ENCODE data around the gene NDUFA12.

Gene NDUFA12

DNA sequence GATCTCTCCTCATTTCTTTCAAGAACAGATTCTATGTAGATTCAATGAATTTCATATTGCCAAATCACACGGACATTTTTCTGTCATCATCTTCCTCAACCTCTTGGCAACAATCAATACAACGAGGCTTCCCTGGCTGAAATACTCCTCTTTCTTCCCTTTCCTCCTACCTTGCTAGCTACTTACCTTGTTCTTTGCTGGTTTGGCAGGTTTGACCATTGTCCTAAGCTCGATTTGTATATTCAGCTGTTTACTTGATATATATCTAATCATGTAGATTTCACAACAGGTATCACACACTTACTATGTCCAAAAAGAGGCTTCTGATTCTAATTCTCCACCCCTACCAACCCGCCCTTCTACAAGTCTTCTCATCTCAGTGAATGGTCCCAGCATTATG is 23.6 kb downstream of the NDUFA12 start:
- no peaks in the 10 kb centered on the region for H3F3A ChIP-seq (ENCODE audit: low read depth)
- H3K9ac ChIP-seq (ENCODE audit: low read depth, low read length, poor library complexity, severe bottlenecking) = no peak overlapping the region
- H3K27me3 ChIP-seq (ENCODE audit: insufficient read depth, low read length, poor library complexity, severe bottlenecking) = no peaks in the 10 kb centered on the region
- no peak overlapping the region for H2AFZ ChIP-seq (ENCODE audit: low read length)
- peaks cover 21% of the 10 kb centered on the region; the same call in 1 of the 2 replicates for H3K36me3 ChIP-seq (ENCODE audit: insufficient read depth, low read length)
- peaks cover 9% of the 10 kb centered on the region for H3K4me1 ChIP-seq (ENCODE audit: insufficient read depth, low read length, poor library complexity, severe bottlenecking)
- no peaks in the 10 kb centered on the region for H3K9me2 ChIP-seq (replicated peaks; ENCODE audit: low read depth, low read length)
- H3K79me2 ChIP-seq (ENCODE audit: insufficient read depth, low read length) = peaks cover 32% of the 10 kb centered on the region
- H4K20me1 ChIP-seq (ENCODE audit: insufficient read depth, low read length, poor library complexity, severe bottlenecking) = peaks cover 9% of the 10 kb centered on the region
- no peak overlapping the region for H3K4me2 ChIP-seq (ENCODE audit: low read depth, low read length, poor library complexity, severe bottlenecking)
- H3K9me3 ChIP-seq (ENCODE audit: insufficient read depth, low read depth, low read length) = no peaks in the 10 kb centered on the region
- H3K4me3 ChIP-seq (ENCODE audit: low read length, poor library complexity, severe bottlenecking) = no peak overlapping the region
- TF ChIP-seq, protein P1, sequence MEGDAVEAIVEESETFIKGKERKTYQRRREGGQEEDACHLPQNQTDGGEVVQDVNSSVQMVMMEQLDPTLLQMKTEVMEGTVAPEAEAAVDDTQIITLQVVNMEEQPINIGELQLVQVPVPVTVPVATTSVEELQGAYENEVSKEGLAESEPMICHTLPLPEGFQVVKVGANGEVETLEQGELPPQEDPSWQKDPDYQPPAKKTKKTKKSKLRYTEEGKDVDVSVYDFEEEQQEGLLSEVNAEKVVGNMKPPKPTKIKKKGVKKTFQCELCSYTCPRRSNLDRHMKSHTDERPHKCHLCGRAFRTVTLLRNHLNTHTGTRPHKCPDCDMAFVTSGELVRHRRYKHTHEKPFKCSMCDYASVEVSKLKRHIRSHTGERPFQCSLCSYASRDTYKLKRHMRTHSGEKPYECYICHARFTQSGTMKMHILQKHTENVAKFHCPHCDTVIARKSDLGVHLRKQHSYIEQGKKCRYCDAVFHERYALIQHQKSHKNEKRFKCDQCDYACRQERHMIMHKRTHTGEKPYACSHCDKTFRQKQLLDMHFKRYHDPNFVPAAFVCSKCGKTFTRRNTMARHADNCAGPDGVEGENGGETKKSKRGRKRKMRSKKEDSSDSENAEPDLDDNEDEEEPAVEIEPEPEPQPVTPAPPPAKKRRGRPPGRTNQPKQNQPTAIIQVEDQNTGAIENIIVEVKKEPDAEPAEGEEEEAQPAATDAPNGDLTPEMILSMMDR (conservative IDR thresholded peaks at IDR 0.05; ENCODE audit: low read length) = no peak
- TF ChIP-seq EZH2phosphoT487 (IDR thresholded peaks at IDR 0.05; ENCODE audit: borderline replicate concordance) = no peak

DNA sequence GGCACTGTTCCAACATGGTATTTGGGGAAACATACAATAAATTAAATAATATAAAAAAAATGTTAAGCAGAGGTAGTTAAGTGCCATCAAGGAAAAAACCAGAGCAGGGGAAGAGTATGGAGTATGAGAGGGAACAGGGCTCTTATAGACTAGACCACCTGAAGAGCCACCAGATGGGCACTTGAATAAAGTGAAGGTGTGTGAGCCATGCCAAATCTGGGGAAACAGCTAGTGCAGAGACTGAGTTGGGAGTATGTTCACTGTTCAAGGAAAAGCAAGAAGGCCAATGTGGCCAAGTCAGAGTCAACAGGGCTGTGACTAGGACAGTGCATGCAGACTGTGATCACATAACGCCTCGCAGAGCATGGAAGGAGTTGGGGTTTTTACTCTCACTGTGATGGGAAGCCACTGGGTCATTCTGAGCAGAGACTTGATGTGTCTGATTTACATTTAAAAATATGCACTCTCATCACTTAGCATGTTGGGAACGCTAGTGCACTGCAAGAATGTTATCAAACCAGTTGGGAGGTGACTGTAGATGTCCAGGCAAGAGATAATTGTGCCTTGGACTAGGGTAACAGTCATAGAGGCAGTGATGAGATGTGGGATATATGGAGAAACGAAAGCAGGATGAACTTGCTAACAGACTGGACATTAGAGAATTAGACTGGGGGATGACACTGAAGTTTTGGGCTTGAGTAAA is 25.6 kb downstream of the NDUFA12 start:
- H3K4me1 ChIP-seq (ENCODE audit: insufficient read depth, low read length, poor library complexity, severe bottlenecking) = peaks cover 12% of the 10 kb centered on the region
- TF ChIP-seq, protein P1 (conservative IDR thresholded peaks at IDR 0.05; ENCODE audit: low read length) = no peak
- TF ChIP-seq EZH2phosphoT487 (IDR thresholded peaks at IDR 0.05; ENCODE audit: borderline replicate concordance) = no peak
- H3K9me2 ChIP-seq (replicated peaks; ENCODE audit: low read depth, low read length) = no peaks in the 10 kb centered on the region
- H3K9me3 ChIP-seq (ENCODE audit: insufficient read depth, low read depth, low read length) = no peaks in the 10 kb centered on the region
- peaks cover 14% of the 10 kb centered on the region for H4K20me1 ChIP-seq (ENCODE audit: insufficient read depth, low read length, poor library complexity, severe bottlenecking)
- no peak overlapping the region for H3K4me2 ChIP-seq (ENCODE audit: low read depth, low read length, poor library complexity, severe bottlenecking)
- no peak overlapping the region for H3K4me3 ChIP-seq (ENCODE audit: low read length, poor library complexity, severe bottlenecking)
- H3K79me2 ChIP-seq (ENCODE audit: insufficient read depth, low read length) = peaks cover 44% of the 10 kb centered on the region
- H2AFZ ChIP-seq (ENCODE audit: low read length) = no peak overlapping the region
- H3K9ac ChIP-seq (ENCODE audit: low read depth, low read length, poor library complexity, severe bottlenecking) = no peak overlapping the region
- H3K27me3 ChIP-seq (ENCODE audit: insufficient read depth, low read length, poor library complexity, severe bottlenecking) = no peaks in the 10 kb centered on the region
- no peaks in the 10 kb centered on the region for H3F3A ChIP-seq (ENCODE audit: low read depth)
- H3K36me3 ChIP-seq (ENCODE audit: insufficient read depth, low read length) = peaks cover 10% of the 10 kb centered on the region; the same call in 1 of the 2 replicates

DNA sequence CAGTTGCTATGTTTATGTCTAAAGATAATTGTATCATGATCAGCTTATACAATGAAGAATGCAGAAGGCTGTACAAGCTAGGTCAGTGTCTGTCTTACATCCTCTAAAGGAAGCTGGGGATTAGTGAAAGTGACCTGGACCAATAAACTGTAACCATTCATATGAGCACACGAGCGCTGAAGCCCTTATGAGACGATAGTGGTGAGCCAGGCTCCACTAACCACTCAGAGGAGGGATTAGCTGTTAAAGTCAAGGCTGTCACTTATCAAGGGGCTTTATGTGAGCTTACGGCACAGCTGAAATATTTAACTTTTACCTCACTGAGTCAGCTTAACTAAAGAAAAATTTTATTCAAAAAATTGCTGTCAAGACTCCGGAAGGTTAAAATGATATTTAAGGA is 30.3 kb downstream of the NDUFA12 start:
- Histone ChIP-seq H3K9me2 (replicated peaks; ENCODE audit: low read depth, low read length) (no peaks in the 10 kb centered on the region), H3K4me2 (ENCODE audit: low read depth, low read length, poor library complexity, severe bottlenecking) (no peak overlapping the region), H2AFZ (ENCODE audit: low read length) (no peak overlapping the region), H3K9ac (ENCODE audit: low read depth, low read length, poor library complexity, severe bottlenecking) (no peak overlapping the region), H3K27me3 (ENCODE audit: insufficient read depth, low read length, poor library complexity, severe bottlenecking) (no peaks in the 10 kb centered on the region), H4K20me1 (ENCODE audit: insufficient read depth, low read length, poor library complexity, severe bottlenecking) (peaks cover 5% of the 10 kb centered on the region), H3K79me2 (ENCODE audit: insufficient read depth, low read length) (peaks cover 39% of the 10 kb centered on the region), H3F3A (ENCODE audit: low read depth) (no peaks in the 10 kb centered on the region), H3K4me3 (ENCODE audit: low read length, poor library complexity, severe bottlenecking) (no peak overlapping the region), H3K4me1 (ENCODE audit: insufficient read depth, low read length, poor library complexity, severe bottlenecking) (peaks cover 16% of the 10 kb centered on the region), H3K36me3 (ENCODE audit: insufficient read depth, low read length) (peaks cover 23% of the 10 kb centered on the region), H3K9me3 (ENCODE audit: insufficient read depth, low read depth, low read length) (no peaks in the 10 kb centered on the region)
- TF ChIP-seq, protein P1 (conservative IDR thresholded peaks at IDR 0.05; ENCODE audit: low read length) = no peak
- no peak for TF ChIP-seq EZH2phosphoT487 (IDR thresholded peaks at IDR 0.05; ENCODE audit: borderline replicate concordance)
